K562 (cell line): Measurements from ENCODE around the gene VAT1L. TPM values are rescaled to one million over a fixed set of nuclear protein-coding genes. Genes with fewer than 3 reads are reported as not detected.

Source experiments
- ATAC-seq: fragments of 200-7000 bp; cut with Tn5 transposase; 3 replicates; pipeline ENCODE4 v1.9.1; 2020; ENCODE audit warnings: moderate library complexity
- BruUV-seq: library from RNA; stranded (reverse); fragments of 400-500 nt; replicated peaks from 2 replicates; lab custom pipeline; 2021; lab: Mats Ljungman, UMichigan
- CTCF ChIA-PET: fragments of 300-600 bp; formaldehyde crosslinking; extraction: SDS; loops from one replicate; lab custom pipeline; 2021; ENCODE audit warnings: low intra/inter-chr PET ratio; lab: Yijun Ruan, JAX
- POLR2A ChIA-PET: fragments of 300-600, 350-650 bp; sonication (Branson Sonifier 250); formaldehyde crosslinking; extraction: SDS; loops from one replicate; lab custom pipeline; 2021; ENCODE audit warnings: antibody characterized with exemption, inconsistent platforms; lab: Yijun Ruan, JAX
- DNase-seq, 4 experiments: peaks; one replicate each; pipeline versions ENCODE4 v3.0.0 to v3.0.0-alpha.2; 2011 to 2018; ENCODE audit warnings: low spot score in 3 of 4, mixed read lengths in 3 of 4; ENCODE audit errors: extremely low read depth in 1 of 4
- FAIRE-seq: peaks from 2 replicates; lab custom pipeline; 2011; peaks lifted over from hg19 to GRCh38; lab: Jason Lieb, UNC
- H2AFZ ChIP-seq: 2 replicates; pipeline ENCODE4 v1.6.0; 2011; ENCODE audit warnings: low read depth, low read length, control low read depth, inconsistent platforms
- H3K27ac ChIP-seq: fragments of 200-600 bp; 3 replicates; pipeline ENCODE4 v1.8.0; 2011; ENCODE audit warnings: low read depth, mild to moderate bottlenecking, control low read depth, inconsistent platforms, low read length, moderate library complexity, mixed read lengths; ENCODE audit errors: extremely low read depth
- H3K27me3 ChIP-seq, 2 experiments: fragments of 300-600 bp in 1 of 2; 2 replicates in 1 of 2; 3 replicates in 1 of 2; pipeline versions ENCODE4 v1.6.0 to v1.8.0; 2011; ENCODE audit warnings: inconsistent platforms in 2 of 2, low read length in 2 of 2, mild to moderate bottlenecking in 1 of 2, mixed read lengths in 1 of 2, moderate library complexity in 1 of 2; ENCODE audit not compliant: control insufficient read depth in 2 of 2, insufficient read depth in 2 of 2
- H3K36me3 ChIP-seq: fragments of 300-600 bp; 3 replicates; pipeline ENCODE4 v1.8.0; 2011; ENCODE audit warnings: mild to moderate bottlenecking, low read length, inconsistent platforms; ENCODE audit not compliant: control insufficient read depth, insufficient read depth
- H3K4me1 ChIP-seq, 2 experiments: fragments of 200-600 bp in 1 of 2; replicated peaks in 1 of 2; 2 replicates in 1 of 2; 3 replicates in 1 of 2; pipeline versions ENCODE4 v1.5.1 to v1.8.0; 2011; ENCODE audit warnings: inconsistent platforms in 2 of 2, low read length in 2 of 2, mild to moderate bottlenecking in 1 of 2, mixed read lengths in 1 of 2, moderate library complexity in 1 of 2; ENCODE audit not compliant: control insufficient read depth in 2 of 2, insufficient read depth in 2 of 2
- H3K4me2 ChIP-seq: 2 replicates; pipeline ENCODE4 v1.6.1; 2011; ENCODE audit warnings: low read length, control low read depth, inconsistent platforms, mixed read lengths; ENCODE audit not compliant: insufficient read depth
- H3K4me3 ChIP-seq: fragments of 200-600 bp; sonication (generic), shearing (Covaris generic); 2 replicates; pipeline ENCODE4 v1.5.1; 2016; ENCODE audit warnings: control low read depth, inconsistent platforms
- H3K79me2 ChIP-seq: fragments of 200-600 bp; 3 replicates; pipeline ENCODE4 v1.8.0; 2011; ENCODE audit warnings: low read length, inconsistent platforms; ENCODE audit not compliant: control insufficient read depth, insufficient read depth
- H3K9ac ChIP-seq, 2 experiments: 2 replicates each; pipeline versions ENCODE4 v1.6.0 to v1.6.1; 2011; ENCODE audit warnings: low read depth in 2 of 2, low read length in 2 of 2, control low read depth in 1 of 2, inconsistent platforms in 1 of 2, mild to moderate bottlenecking in 1 of 2, mixed read lengths in 1 of 2; ENCODE audit not compliant: insufficient read depth in 1 of 2
- H3K9me1 ChIP-seq: one replicate; pipeline ENCODE4 v1.6.0; 2011; ENCODE audit warnings: inconsistent platforms, mild to moderate bottlenecking, low read length, moderate library complexity; ENCODE audit not compliant: control insufficient read depth, insufficient read depth
- H3K9me3 ChIP-seq: replicated peaks from 2 replicates; pipeline ENCODE4 v1.5.1; 2011; ENCODE audit warnings: low read depth, low read length, inconsistent platforms; ENCODE audit not compliant: control insufficient read depth, insufficient read depth
- H4K20me1 ChIP-seq: replicated peaks from 2 replicates; pipeline ENCODE4 v1.6.1; 2011; ENCODE audit warnings: low read length, inconsistent platforms, mixed read lengths; ENCODE audit not compliant: control insufficient read depth, insufficient read depth
- MTF1 ChIP-seq: fragments of 250-450 bp; sonication (Bioruptor Pico); IDR thresholded peaks from 2 replicates; pipeline ENCODE4 v1.9.0; 2021; ENCODE audit warnings: moderate library complexity, mild to moderate bottlenecking, inconsistent platforms, borderline replicate concordance
- NCOA2 ChIP-seq, 2 experiments: fragments of 450-650 bp; IDR thresholded peaks; 2 replicates each; pipeline ENCODE4 v1.6.1; 2018; ENCODE audit warnings: mild to moderate bottlenecking in 2 of 2, moderate library complexity in 1 of 2; ENCODE audit not compliant: partially characterized antibody in 2 of 2
- NFYB ChIP-seq: IDR thresholded peaks from 2 replicates; pipeline ENCODE4 v1.6.1; 2011; ENCODE audit warnings: mild to moderate bottlenecking, moderate library complexity; ENCODE audit not compliant: insufficient read length; ENCODE audit errors: extremely low read depth
- NRF1 ChIP-seq, 2 experiments: fragments of 450-650 bp; IDR thresholded peaks in 1 of 2; conservative IDR thresholded peaks in 1 of 2; 2 replicates each; pipeline ENCODE4 v1.6.1; 2014; ENCODE audit warnings: mild to moderate bottlenecking in 2 of 2
- RB1 ChIP-seq: fragments of 450-650 bp; IDR thresholded peaks from 2 replicates; pipeline ENCODE4 v1.6.1; 2017; ENCODE audit warnings: low read depth, mild to moderate bottlenecking
- ZC3H11A ChIP-seq: IDR thresholded peaks from 2 replicates; pipeline ENCODE4 v1.6.1; 2012; ENCODE audit warnings: low read depth, low read length, improper control_type of control experiment
- ZKSCAN3 ChIP-seq: fragments of 250-450 bp; sonication (Bioruptor Pico); IDR thresholded peaks from 2 replicates; pipeline ENCODE4 v1.4.0; 2020
- ZNF583 ChIP-seq: fragments of 250-450 bp; sonication (Bioruptor Pico); IDR thresholded peaks from 2 replicates; pipeline ENCODE4 v1.4.0; 2020
- ZNF668 ChIP-seq: fragments of 250-450 bp; sonication (Bioruptor Pico); IDR thresholded peaks from 2 replicates; pipeline ENCODE4 v1.8.0; 2022; ENCODE audit warnings: mild to moderate bottlenecking, inconsistent platforms
- ZNF830 ChIP-seq: fragments of 250-450 bp; sonication (Bioruptor Pico); IDR thresholded peaks from 2 replicates; pipeline ENCODE4 v1.5.0; 2021; ENCODE audit warnings: mild to moderate bottlenecking
- WGBS: fragments of 100-300 bp; shearing (Covaris generic); methylation state at CpG from one replicate; pipeline ENCODE4 v1.1.6; 2016; ENCODE audit warnings: low coverage, mixed read lengths; ENCODE audit not compliant: insufficient coverage; ENCODE audit errors: missing lambda C conversion rate; 5-methylcytosine and 5-hydroxymethylcytosine counted together
- in situ Hi-C: fragments of 300-500 bp; cut with MboI; formaldehyde crosslinking; loops from 4 replicates; pipeline ENCODE4 v1.15.0; 2018; ENCODE audit warnings: inconsistent platforms, mixed read lengths
- intact Hi-C: fragments of 100-400 bp; cut with micrococcal nuclease; formaldehyde crosslinking; loops from 2 replicates; pipeline ENCODE4 v1.14.2; 2022
- polyA plus RNA-seq, 8 experiments: library from polyadenylated mRNA; depleted of rRNA in 4 of 8; stranded (reverse) in 5 of 8; unstranded in 3 of 8; fragments of >200 nt; fragmentation: Nextera tagmentation in 2 of 8; fragmentation: Illumina TruSeq in 1 of 8; extraction: Ambion mirVana in 2 of 8; extraction: Trizol in 1 of 8; gene quantifications; 2 replicates each; pipeline versions ENCODE4 v1.2.1 to v1.2.3, GENCODE V29; 2011 to 2014; ENCODE audit warnings: inconsistent platforms in 1 of 8, missing spikeins in 1 of 8
- total RNA-seq, 7 experiments: library from RNA; depleted of rRNA in 6 of 7; stranded (reverse); fragments of >200 nt in 6 of 7; fragmentation: Illumina TruSeq in 2 of 7; extraction: Trizol in 2 of 7; gene quantifications; 2 replicates each; pipeline versions ENCODE4 v1.2.1 to v1.2.3, GENCODE V29; 2011 to 2021; ENCODE audit warnings: low replicate concordance in 1 of 7
- TF ChIP-seq, protein P1 (sequence below): fragments of 450-650 bp; IDR thresholded peaks from 2 replicates; pipeline ENCODE4 v1.6.1; 2018; ENCODE audit warnings: mild to moderate bottlenecking, low read depth; ENCODE audit not compliant: partially characterized antibody

Gene VAT1L
- total and polyA plus RNA-seq, 9 of the 15 experiments (the other 6 are each of a cell fraction or from before 2014, with no cell fraction given) = 0.01 TPM; not detected in 8

DNA sequence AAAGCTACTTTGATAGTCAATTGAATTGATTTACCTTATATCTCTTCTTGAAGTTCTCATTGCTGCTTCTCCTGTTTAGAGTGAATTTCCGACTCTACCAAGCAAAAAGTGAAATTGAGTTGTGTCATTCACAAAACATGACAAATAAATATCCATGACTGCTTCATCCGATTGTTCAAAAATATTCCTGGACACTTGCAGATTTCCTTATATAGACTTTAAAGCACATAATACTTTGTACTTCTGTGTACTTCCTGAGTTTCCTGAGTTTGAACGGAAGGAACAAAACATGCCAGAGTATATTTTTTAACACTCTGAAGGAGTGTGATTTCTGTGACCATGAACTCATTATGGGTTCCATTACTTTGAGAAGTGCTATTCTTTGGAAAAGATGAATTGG is 20.5 kb upstream of the VAT1L start:
- no peaks in the 10 kb centered on the region for H3K9me1 ChIP-seq
- WGBS = 0% methylated on average over 3 of the region's 3 CpGs
- H3K27me3 ChIP-seq = peaks cover 3 to 4% of the 10 kb centered on the region in 2 experiments; a peak in 2 of 5 replicates
- in situ Hi-C loops (no loop called here), intact Hi-C loops (no loop called here)
- H3K79me2 ChIP-seq = no peaks in the 10 kb centered on the region
- CTCF ChIA-PET = no interaction called here
- no peak overlapping the region for H3K27ac ChIP-seq
- TF ChIP-seq MTF1 (CRISPR knock-in tag) (no peak), NCOA2 (IDR thresholded peaks at IDR 0.05; ENCODE audit: partially characterized antibody in 2 of 2) (no peak), ZC3H11A (no peak), ZNF583 (CRISPR knock-in tag) (no peak), NRF1 (conservative IDR thresholded peaks at IDR 0.05 in 1 of 2, IDR thresholded peaks at IDR 0.05 in 1 of 2) (no peak), NFYB (no peak), ZNF830 (CRISPR knock-in tag) (no peak), RB1 (no peak), ZNF668 (CRISPR knock-in tag) (no peak), ZKSCAN3 (no peak)
- TF ChIP-seq, protein P1, sequence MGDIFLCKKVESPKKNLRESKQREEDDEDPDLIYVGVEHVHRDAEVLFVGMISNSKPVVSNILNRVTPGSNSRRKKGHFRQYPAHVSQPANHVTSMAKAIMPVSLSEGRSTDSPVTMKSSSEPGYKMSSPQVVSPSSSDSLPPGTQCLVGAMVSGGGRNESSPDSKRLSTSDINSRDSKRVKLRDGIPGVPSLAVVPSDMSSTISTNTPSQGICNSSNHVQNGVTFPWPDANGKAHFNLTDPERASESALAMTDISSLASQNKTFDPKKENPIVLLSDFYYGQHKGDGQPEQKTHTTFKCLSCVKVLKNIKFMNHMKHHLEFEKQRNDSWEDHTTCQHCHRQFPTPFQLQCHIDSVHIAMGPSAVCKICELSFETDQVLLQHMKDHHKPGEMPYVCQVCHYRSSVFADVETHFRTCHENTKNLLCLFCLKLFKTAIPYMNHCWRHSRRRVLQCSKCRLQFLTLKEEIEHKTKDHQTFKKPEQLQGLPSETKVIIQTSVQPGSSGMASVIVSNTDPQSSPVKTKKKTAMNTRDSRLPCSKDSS = no peak
- no peaks in the 10 kb centered on the region for H3K9me3 ChIP-seq
- no peaks in the 10 kb centered on the region for H4K20me1 ChIP-seq
- H2AFZ ChIP-seq = no peak overlapping the region
- BruUV-seq = no TSS peak
- DNase-seq = no peak
- no peak overlapping the region for H3K9ac ChIP-seq
- no peaks in the 10 kb centered on the region for H3K4me1 ChIP-seq
- H3K36me3 ChIP-seq = no peaks in the 10 kb centered on the region
- no peak overlapping the region for H3K4me2 ChIP-seq
- no peak for ATAC-seq
- H3K4me3 ChIP-seq = no peak overlapping the region
- POLR2A ChIA-PET = no interaction called here
- no peak for FAIRE-seq
